ENCODE measurements around the gene AQP1.

DNA sequence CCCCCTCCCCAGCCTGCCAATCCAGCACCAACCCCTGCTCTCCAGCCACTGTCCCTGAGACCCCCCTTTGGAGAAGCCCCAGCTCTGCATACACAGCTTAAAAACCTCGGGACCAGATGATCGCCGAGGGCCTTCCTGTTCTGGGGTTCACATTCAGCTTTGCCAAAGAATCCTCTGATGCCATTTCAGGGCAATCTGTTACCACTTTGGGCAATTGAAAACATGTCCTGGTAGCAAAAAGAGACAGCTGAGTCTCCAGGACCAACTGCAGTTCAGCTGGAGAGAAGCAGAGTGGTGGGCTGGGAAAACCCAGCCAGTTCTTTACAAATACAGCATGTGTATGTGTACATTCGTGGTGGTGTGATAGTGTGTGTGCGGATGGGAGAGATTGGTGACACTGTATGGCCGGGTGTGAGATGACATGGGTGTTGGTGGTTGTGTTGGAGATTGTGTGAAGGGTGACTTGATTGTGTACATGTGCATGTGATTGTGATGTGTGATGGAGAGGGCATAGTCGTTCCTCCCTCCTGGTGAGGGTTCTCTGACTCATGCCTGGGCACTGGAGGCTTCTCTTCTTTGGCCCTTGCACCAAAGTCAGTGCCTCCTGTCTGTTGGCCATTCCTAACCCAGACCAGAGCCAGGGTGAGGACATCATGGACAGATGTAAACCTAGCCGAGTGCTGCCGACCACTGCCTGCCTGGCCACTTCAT is 48.5 kb upstream of the AQP1 start:
- TF ChIP-seq CTCF (IDR thresholded peaks at IDR 0.05) (no peak), POLR2AphosphoS5 (IDR thresholded peaks at IDR 0.05) (no peak), POLR2A (IDR thresholded peaks at IDR 0.05) (no peak)
